Measurements from ENCODE around the gene TKFC.

The TKFC gene

DNA sequence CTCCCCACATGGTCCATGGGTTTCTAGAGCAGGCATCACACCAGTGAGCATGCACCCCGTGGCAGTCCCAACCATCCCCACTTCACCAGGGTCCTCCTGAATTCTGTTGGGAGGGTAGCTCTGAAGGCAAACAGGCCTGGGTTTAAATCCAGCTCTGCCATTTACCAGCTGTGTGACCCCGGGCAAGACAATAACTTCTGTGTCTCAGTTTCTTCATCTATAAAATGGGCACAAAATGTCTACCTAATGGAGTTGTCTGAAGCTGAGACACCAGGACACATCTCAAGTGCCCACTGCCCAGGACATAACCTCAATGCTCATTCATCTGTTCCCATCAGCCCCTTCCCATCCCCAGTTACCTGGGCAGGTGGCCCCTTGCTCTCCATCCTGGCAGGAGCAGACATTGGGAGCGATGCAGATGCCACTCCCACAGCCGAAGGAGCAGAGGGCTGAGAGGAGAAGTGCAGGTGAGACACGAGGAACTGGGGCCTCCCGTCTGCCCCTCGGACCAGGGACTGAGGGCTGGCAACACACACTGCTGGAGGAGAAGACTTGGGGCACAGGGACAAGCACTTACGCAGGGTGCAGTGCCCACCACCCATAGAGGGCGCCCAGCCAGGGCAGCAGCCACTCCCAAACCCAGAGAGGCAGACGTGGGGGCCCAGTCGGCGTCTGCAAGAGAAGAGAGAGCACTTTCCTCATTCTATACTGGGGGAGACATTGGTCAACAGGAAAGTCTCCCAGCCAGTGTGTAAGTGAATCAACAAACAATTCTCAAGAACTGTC is 41.9 kb upstream of the TKFC start:
- no peak overlapping the region for H3K9ac ChIP-seq
- H3K4me1 ChIP-seq (ENCODE audit: low read depth, poor library complexity, severe bottlenecking), result peaks cover 20% of the 10 kb centered on the region
- H2AFZ ChIP-seq (ENCODE audit: low read depth), result no peak overlapping the region
- H3K27ac ChIP-seq, result no peak overlapping the region
- no peaks in the 10 kb centered on the region for H4K20me1 ChIP-seq (ENCODE audit: insufficient read depth)
- no peak for TF ChIP-seq CTCF (conservative IDR thresholded peaks at IDR 0.05; ENCODE audit: low read depth, low read length)
- H3K4me2 ChIP-seq, result no peak overlapping the region
- no peak overlapping the region for H3K4me3 ChIP-seq (IDR thresholded peaks at IDR 0.05; ENCODE audit: insufficient read depth, low read depth, low read length)
- no peaks in the 10 kb centered on the region for H3K27me3 ChIP-seq (ENCODE audit: insufficient read depth, low read depth)
- no peaks in the 10 kb centered on the region for H3K36me3 ChIP-seq (ENCODE audit: insufficient read depth)
- H3K79me2 ChIP-seq (ENCODE audit: insufficient read depth, low read depth), result no peaks in the 10 kb centered on the region

- no peak overlapping the region; the same call in 1 of the 2 replicates for H3K4me2 ChIP-seq
- H3K79me2 ChIP-seq (ENCODE audit: insufficient read depth, low read depth), result no peaks in the 10 kb centered on the region
- no peak for TF ChIP-seq CTCF (conservative IDR thresholded peaks at IDR 0.05; ENCODE audit: low read depth, low read length)
- no peaks in the 10 kb centered on the region for H4K20me1 ChIP-seq (ENCODE audit: insufficient read depth)
- peaks cover 32% of the 10 kb centered on the region for H3K4me1 ChIP-seq (ENCODE audit: low read depth, poor library complexity, severe bottlenecking)
- H3K27ac ChIP-seq, result no peak overlapping the region
- no peak overlapping the region for H2AFZ ChIP-seq (ENCODE audit: low read depth)
- H3K27me3 ChIP-seq (ENCODE audit: insufficient read depth, low read depth), result no peaks in the 10 kb centered on the region
- no peaks in the 10 kb centered on the region for H3K36me3 ChIP-seq (ENCODE audit: insufficient read depth)
- no peak overlapping the region for H3K4me3 ChIP-seq (IDR thresholded peaks at IDR 0.05; ENCODE audit: insufficient read depth, low read depth, low read length)
- H3K9ac ChIP-seq, result no peak overlapping the region
These were observed 40.7 kb upstream of the TKFC start for GRCh38 chr11:61292356-61292755.

DNA sequence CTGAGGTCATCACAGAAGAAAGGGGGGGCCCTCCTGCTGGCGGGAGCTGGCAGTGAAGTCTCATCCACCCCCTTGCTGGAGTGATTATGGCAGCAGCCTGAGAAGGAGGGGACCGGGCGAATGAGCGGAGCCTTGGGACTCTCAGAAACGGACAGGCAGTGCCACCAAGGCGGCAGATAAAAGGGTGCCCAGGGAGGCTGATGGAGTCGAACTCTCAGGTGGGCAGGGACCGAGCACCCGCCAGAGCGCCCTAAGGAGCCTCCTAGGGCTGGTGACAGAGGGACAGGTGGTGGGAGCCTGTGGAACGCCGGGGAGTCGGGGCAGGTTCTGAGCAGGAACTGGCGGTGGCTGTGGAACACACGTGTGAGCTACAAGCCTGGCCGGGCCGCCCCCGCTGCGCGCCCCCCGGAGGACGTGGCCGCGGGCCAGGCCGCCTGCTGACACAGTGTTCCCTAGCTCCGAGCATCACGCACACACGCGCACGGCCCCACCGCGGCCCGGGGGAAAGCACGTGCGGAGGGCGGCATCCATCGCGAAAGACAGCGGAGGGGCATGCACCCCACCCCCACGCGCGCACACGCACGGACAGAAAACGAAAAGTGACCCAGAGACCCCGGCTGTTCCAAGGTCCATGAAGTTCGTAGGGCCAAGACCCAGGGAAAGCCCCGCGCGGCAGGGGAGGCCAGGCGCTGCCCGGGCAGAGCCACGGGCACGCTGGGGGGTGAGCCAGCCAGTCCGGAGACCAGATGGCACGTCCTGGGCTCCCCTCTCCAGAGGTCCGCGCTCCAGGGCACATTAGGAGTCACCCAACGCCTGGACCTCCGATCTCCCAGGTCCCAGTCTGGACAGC is 38.9 kb upstream of the TKFC start:
- H3K4me1 ChIP-seq (ENCODE audit: low read depth, poor library complexity, severe bottlenecking), result peaks cover 50% of the 10 kb centered on the region
- H3K27ac ChIP-seq, result peak overlapping the region; percentile 93
- H3K27me3 ChIP-seq (ENCODE audit: insufficient read depth, low read depth), result no peaks in the 10 kb centered on the region
- H4K20me1 ChIP-seq (ENCODE audit: insufficient read depth), result no peaks in the 10 kb centered on the region
- peak overlapping the region; percentile 99 for H3K9ac ChIP-seq
- 0 out of 2 replicates have a peak, but pooled peaks have one; percentile 9 for TF ChIP-seq CTCF (conservative IDR thresholded peaks at IDR 0.05; ENCODE audit: low read depth, low read length)
- no peaks in the 10 kb centered on the region for H3K36me3 ChIP-seq (ENCODE audit: insufficient read depth)
- peak overlapping the region; percentile 83 for H3K4me2 ChIP-seq
- peak overlapping the region; percentile 19 for H2AFZ ChIP-seq (ENCODE audit: low read depth)
- peak overlapping the region; percentile 62 for H3K4me3 ChIP-seq (IDR thresholded peaks at IDR 0.05; ENCODE audit: insufficient read depth, low read depth, low read length)
- no peaks in the 10 kb centered on the region for H3K79me2 ChIP-seq (ENCODE audit: insufficient read depth, low read depth)

DNA sequence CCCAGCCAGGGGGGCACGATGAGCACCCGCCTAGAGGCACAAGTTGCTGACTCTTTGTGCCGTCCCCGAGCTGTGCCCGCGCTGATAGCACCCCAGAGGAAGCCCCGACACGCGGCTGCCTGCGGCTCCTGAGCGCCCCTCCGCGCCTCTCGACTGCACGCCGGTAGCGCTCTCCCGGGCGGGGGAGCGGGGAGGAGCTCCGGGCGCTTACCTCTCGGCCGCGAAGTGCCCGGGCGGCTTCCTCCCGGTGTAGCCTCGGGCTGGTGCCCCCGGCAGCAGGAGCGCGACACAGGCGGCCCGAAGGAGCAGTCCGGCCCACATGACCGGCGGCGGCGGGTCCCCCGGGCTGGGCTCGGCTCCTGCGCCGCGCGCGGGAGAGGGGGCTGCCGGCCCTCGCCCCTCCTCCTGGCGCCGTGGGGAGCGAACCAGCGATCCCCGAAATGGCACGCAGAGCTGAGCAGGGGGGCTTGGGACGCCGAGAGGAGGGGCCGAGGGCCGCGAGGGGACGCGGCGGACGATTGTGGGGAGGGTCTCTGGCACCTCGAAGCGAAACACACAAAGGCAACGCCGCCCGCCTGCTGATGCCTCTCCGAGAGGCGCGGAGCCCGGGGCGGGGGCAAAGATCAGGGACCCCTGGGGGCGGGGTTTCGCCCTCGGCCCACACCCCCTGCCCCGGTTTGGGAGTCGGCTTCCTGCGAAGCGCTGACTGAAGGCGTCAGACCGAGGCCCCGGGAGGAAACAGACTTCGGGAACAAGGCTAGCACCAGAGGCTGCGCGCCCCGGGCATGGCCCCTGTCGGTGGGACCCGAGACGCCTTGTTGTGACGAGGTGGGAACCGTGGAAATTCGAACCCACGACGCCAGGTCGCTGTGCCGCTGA is 38.1 kb upstream of the TKFC start, which contains the start of gene VWCE:
TSS of gene VWCE (minus strand) at position 600 of the 879 bp plus-strand sequence. CDS start at position 321, 279 bp downstream.
- Histone ChIP-seq H3K27me3 (ENCODE audit: insufficient read depth, low read depth) (no peaks in the 10 kb centered on the region), H3K4me1 (ENCODE audit: low read depth, poor library complexity, severe bottlenecking) (peaks cover 58% of the 10 kb centered on the region), H3K4me2 (peak within 1 kb of the TSS; percentile 83), H4K20me1 (ENCODE audit: insufficient read depth) (no peaks in the 10 kb centered on the region), H3K27ac (peak within 1 kb of the TSS; percentile 93), H2AFZ (ENCODE audit: low read depth) (peak within 1 kb of the TSS; percentile 19), H3K9ac (peak within 1 kb of the TSS; percentile 99), H3K4me3 (IDR thresholded peaks at IDR 0.05; ENCODE audit: insufficient read depth, low read depth, low read length) (peak within 1 kb of the TSS; percentile 62), H3K79me2 (ENCODE audit: insufficient read depth, low read depth) (no peaks in the 10 kb centered on the region), H3K36me3 (ENCODE audit: insufficient read depth) (no peaks in the 10 kb centered on the region)
- no peak for TF ChIP-seq CTCF (conservative IDR thresholded peaks at IDR 0.05; ENCODE audit: low read depth, low read length)

Measured in KMS-11 (cell line).